NCI-H774 (cell line): ENCODE results near the gene ANKS1B.
"Not testable (repeated sequence)": the region's sequence is repeated elsewhere in the genome, so short reads cannot be mapped to it uniquely, and the experiment has no call there.

Source experiments
- DNase-seq: peaks from one replicate; lab custom pipeline; 2025; lab: John Stamatoyannopoulos, UW

Gene ANKS1B

GRCh38 chr12:98755855-98756254 is 1228.9 kb downstream of the ANKS1B start:
- not testable (repeated sequence) for DNase-seq

- no peak for DNase-seq
Measured at GRCh38 chr12:98754095-98754494, 1230.6 kb downstream of the ANKS1B start.

GRCh38 chr12:98752726-98753125 is 1232.0 kb downstream of the ANKS1B start:
- DNase-seq = no peak

GRCh38 chr12:98751580-98752115 is 1233.1 kb downstream of the ANKS1B start:
- DNase-seq = no peak

GRCh38 chr12:98750511-98750910 is 1234.2 kb downstream of the ANKS1B start:
- DNase-seq = no peak

- DNase-seq = no peak
Measured at GRCh38 chr12:98748463-98748862, 1236.3 kb downstream of the ANKS1B start.

GRCh38 chr12:98745578-98746391 is 1239.0 kb downstream of the ANKS1B start:
- DNase-seq = no peak

- no peak for DNase-seq
Measured at GRCh38 chr12:98744680-98745079, 1240.1 kb downstream of the ANKS1B start.

GRCh38 chr12:98743362-98743953 is 1241.3 kb downstream of the ANKS1B start:
- DNase-seq = no peak

- DNase-seq = no peak
Measured at GRCh38 chr12:98741556-98742265, 1243.0 kb downstream of the ANKS1B start.

- no peak for DNase-seq
Measured at GRCh38 chr12:98741196-98741555, 1243.6 kb downstream of the ANKS1B start.

- no peak for DNase-seq
Measured at GRCh38 chr12:98740751-98741150, 1244.0 kb downstream of the ANKS1B start.

- no peak for DNase-seq
Measured at GRCh38 chr12:98738539-98738938, 1246.2 kb downstream of the ANKS1B start.

- no peak for DNase-seq
Measured at GRCh38 chr12:98738002-98738401, 1246.7 kb downstream of the ANKS1B start.

GRCh38 chr12:98737322-98737712 is 1247.4 kb downstream of the ANKS1B start:
- no peak for DNase-seq

- peak; percentile 54 for DNase-seq
Measured at GRCh38 chr12:98736352-98737321, 1248.1 kb downstream of the ANKS1B start.

- DNase-seq = no peak
Measured at GRCh38 chr12:98735821-98736220, 1248.9 kb downstream of the ANKS1B start.

GRCh38 chr12:98733667-98734350 is 1250.9 kb downstream of the ANKS1B start:
- DNase-seq = no peak

GRCh38 chr12:98730412-98730811 is 1254.3 kb downstream of the ANKS1B start:
- DNase-seq = no peak

- DNase-seq = no peak
Measured at GRCh38 chr12:98727196-98727595, 1257.5 kb downstream of the ANKS1B start.
